SK-N-SH (cell line): ENCODE data around the gene ETS1.

Experiments used
- CHD2 ChIP-seq: fragments of 150-350 bp; IDR thresholded peaks from 2 replicates; pipeline ENCODE4 v1.6.1; 2018; ENCODE audit warnings: low read length; ENCODE audit not compliant: partially characterized antibody
- EP300 ChIP-seq, 2 experiments: IDR thresholded peaks; 2 replicates each; pipeline versions ENCODE4 v1.4.0 to v1.6.1; 2012; ENCODE audit warnings: borderline replicate concordance in 1 of 2, low read depth in 1 of 2, low read length in 1 of 2
- FOXM1 ChIP-seq: IDR thresholded peaks from 2 replicates; pipeline ENCODE4 v1.4.0; 2012; ENCODE audit warnings: low read depth, mild to moderate bottlenecking
- GABPA ChIP-seq: IDR thresholded peaks from 2 replicates; pipeline ENCODE4 v1.4.0; 2012; ENCODE audit warnings: low read depth, mild to moderate bottlenecking
- JUND ChIP-seq: IDR thresholded peaks from 2 replicates; pipeline ENCODE4 v1.4.0; 2012
- MEF2A ChIP-seq: IDR thresholded peaks from 2 replicates; pipeline ENCODE4 v1.4.0; 2012; ENCODE audit warnings: low read depth, borderline replicate concordance
- POLR2AphosphoS5 ChIP-seq: IDR thresholded peaks from 2 replicates; pipeline ENCODE4 v1.6.1; 2012; ENCODE audit warnings: low read depth, low read length
- RAD21 ChIP-seq: IDR thresholded peaks from 2 replicates; pipeline ENCODE4 v1.6.1; 2012; ENCODE audit warnings: mild to moderate bottlenecking, low read length
- TAF1 ChIP-seq: IDR thresholded peaks from 2 replicates; pipeline ENCODE4 v1.6.1; 2012; ENCODE audit warnings: low read depth, mild to moderate bottlenecking, low read length, moderate library complexity, borderline replicate concordance
- YY1 ChIP-seq: IDR thresholded peaks from 2 replicates; pipeline ENCODE4 v1.4.0; 2012; ENCODE audit warnings: low read depth, mild to moderate bottlenecking
- TF ChIP-seq, protein P1 (sequence below): fragments of 200-600 bp; sonication (generic); IDR thresholded peaks from 2 replicates; pipeline ENCODE4 v1.6.1; 2017; ENCODE audit warnings: antibody characterized with exemption, mild to moderate bottlenecking, moderate library complexity
- TF ChIP-seq, protein P2 (sequence below): fragments of 150-350 bp; IDR thresholded peaks from 2 replicates; pipeline ENCODE4 v1.6.1; 2017; ENCODE audit warnings: antibody characterized with exemption, low read length, low read depth, borderline replicate concordance
- TF ChIP-seq, protein P3 (sequence below): IDR thresholded peaks from 2 replicates; pipeline ENCODE4 v1.4.0; 2012; ENCODE audit warnings: low read depth, borderline replicate concordance
- TF ChIP-seq, protein P4 (sequence below): IDR thresholded peaks from 2 replicates; pipeline ENCODE4 v1.4.0; 2012; ENCODE audit warnings: low read depth

DNA sequence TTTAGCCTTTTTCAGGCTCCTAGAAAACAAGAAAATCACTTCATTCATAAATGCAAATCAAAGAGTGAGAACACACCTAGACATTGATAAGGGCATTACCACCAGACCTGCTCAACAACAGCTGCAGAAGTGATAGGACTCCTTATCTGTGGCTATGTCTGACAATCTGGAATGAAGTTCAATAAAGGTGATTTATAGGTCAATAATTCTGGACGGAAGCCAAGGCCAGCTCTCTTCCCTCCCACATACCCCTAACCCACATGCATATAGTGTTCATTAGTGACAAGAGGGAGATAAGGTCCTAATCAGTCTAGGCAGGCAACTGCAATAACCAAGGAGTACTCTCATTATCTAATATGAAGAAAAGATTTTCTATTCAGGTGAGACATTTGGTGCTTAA lies 111.3 kb downstream of the ETS1 start:
- TF ChIP-seq, protein P1, sequence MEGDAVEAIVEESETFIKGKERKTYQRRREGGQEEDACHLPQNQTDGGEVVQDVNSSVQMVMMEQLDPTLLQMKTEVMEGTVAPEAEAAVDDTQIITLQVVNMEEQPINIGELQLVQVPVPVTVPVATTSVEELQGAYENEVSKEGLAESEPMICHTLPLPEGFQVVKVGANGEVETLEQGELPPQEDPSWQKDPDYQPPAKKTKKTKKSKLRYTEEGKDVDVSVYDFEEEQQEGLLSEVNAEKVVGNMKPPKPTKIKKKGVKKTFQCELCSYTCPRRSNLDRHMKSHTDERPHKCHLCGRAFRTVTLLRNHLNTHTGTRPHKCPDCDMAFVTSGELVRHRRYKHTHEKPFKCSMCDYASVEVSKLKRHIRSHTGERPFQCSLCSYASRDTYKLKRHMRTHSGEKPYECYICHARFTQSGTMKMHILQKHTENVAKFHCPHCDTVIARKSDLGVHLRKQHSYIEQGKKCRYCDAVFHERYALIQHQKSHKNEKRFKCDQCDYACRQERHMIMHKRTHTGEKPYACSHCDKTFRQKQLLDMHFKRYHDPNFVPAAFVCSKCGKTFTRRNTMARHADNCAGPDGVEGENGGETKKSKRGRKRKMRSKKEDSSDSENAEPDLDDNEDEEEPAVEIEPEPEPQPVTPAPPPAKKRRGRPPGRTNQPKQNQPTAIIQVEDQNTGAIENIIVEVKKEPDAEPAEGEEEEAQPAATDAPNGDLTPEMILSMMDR = no peak
- TF ChIP-seq CHD2 (no peak), FOXM1 (no peak), JUND (no peak), RAD21 (no peak), POLR2AphosphoS5 (no peak), TAF1 (no peak), GABPA (no peak), YY1 (no peak), MEF2A (no peak), EP300 (IDR thresholded peaks at IDR 0.05; ENCODE audit: borderline replicate concordance in 1 of 2, low read depth in 1 of 2, low read length in 1 of 2) (no peak)
- TF ChIP-seq, protein P2, sequence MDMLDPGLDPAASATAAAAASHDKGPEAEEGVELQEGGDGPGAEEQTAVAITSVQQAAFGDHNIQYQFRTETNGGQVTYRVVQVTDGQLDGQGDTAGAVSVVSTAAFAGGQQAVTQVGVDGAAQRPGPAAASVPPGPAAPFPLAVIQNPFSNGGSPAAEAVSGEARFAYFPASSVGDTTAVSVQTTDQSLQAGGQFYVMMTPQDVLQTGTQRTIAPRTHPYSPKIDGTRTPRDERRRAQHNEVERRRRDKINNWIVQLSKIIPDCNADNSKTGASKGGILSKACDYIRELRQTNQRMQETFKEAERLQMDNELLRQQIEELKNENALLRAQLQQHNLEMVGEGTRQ = no peak
- TF ChIP-seq, protein P3, sequence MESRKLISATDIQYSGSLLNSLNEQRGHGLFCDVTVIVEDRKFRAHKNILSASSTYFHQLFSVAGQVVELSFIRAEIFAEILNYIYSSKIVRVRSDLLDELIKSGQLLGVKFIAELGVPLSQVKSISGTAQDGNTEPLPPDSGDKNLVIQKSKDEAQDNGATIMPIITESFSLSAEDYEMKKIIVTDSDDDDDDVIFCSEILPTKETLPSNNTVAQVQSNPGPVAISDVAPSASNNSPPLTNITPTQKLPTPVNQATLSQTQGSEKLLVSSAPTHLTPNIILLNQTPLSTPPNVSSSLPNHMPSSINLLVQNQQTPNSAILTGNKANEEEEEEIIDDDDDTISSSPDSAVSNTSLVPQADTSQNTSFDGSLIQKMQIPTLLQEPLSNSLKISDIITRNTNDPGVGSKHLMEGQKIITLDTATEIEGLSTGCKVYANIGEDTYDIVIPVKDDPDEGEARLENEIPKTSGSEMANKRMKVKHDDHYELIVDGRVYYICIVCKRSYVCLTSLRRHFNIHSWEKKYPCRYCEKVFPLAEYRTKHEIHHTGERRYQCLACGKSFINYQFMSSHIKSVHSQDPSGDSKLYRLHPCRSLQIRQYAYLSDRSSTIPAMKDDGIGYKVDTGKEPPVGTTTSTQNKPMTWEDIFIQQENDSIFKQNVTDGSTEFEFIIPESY = no peak
- TF ChIP-seq, protein P4, sequence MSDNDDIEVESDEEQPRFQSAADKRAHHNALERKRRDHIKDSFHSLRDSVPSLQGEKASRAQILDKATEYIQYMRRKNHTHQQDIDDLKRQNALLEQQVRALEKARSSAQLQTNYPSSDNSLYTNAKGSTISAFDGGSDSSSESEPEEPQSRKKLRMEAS = no peak
